Bronchial epithelial cell (primary cell): ENCODE results near the gene NBEA. TPM values are rescaled to one million over a fixed set of nuclear protein-coding genes. Genes with fewer than 3 reads are reported as not detected.
"Not testable (repeated sequence)": the region's sequence is repeated elsewhere in the genome, so short reads cannot be mapped to it uniquely, and the experiment has no call there.

Source experiments
- DNase-seq: peaks from one replicate; pipeline ENCODE4 v3.0.0-alpha.2; 2010; ENCODE audit warnings: low read depth
- FAIRE-seq: peaks from 2 replicates; lab custom pipeline; 2011; peaks lifted over from hg19 to GRCh38; lab: Jason Lieb, UNC
- H3K27me3 ChIP-seq: 2 replicates; pipeline ENCODE4 v1.5.1; 2011; ENCODE audit warnings: low read length; ENCODE audit not compliant: control insufficient read depth, insufficient read depth
- H3K36me3 ChIP-seq: 2 replicates; pipeline ENCODE4 v1.5.1; 2011; ENCODE audit warnings: low read length; ENCODE audit not compliant: control insufficient read depth, insufficient read depth
- H3K4me3 ChIP-seq: 2 replicates; pipeline ENCODE4 v1.5.1; 2011; ENCODE audit warnings: mild to moderate bottlenecking, low read depth, low read length, control low read depth
- CTCF ChIP-seq: IDR thresholded peaks from 2 replicates; pipeline ENCODE4 v1.5.1; 2011; ENCODE audit warnings: mild to moderate bottlenecking, moderate library complexity, low read length, control low read depth, inconsistent platforms; ENCODE audit not compliant: insufficient read depth, severe bottlenecking
- total RNA-seq: library from RNA; depleted of rRNA; stranded (reverse); fragments of >200 nt; gene quantifications from 2 replicates; pipeline ENCODE4 v1.2.1, GENCODE V29; 2014

Gene NBEA
- total RNA-seq, 1 donor from 2014 or later, result 0.53 TPM

GRCh38 chr13:35107535-35107934 lies 165.5 kb downstream of the NBEA start:
- no peak for FAIRE-seq

GRCh38 chr13:35113612-35114011 lies 171.5 kb downstream of the NBEA start:
- H3K27me3 ChIP-seq, H3K4me3 ChIP-seq, DNase-seq, H3K36me3 ChIP-seq, FAIRE-seq: not testable (repeated sequence)

More at GRCh38 chr13:35107535-35107934, 165.5 kb downstream of the NBEA start:
- Histone ChIP-seq H3K27me3 (no peaks in the 10 kb centered on the region), H3K4me3 (no peak overlapping the region), H3K36me3 (no peaks in the 10 kb centered on the region)
- no peak for TF ChIP-seq CTCF
- DNase-seq, result peak; percentile 54

- FAIRE-seq (no peak), DNase-seq (no peak)
- Histone ChIP-seq H3K27me3 (no peaks in the 10 kb centered on the region), H3K36me3 (no peaks in the 10 kb centered on the region), H3K4me3 (no peak overlapping the region)
- TF ChIP-seq CTCF, result no peak
Measured at GRCh38 chr13:35127466-35127865, 185.4 kb downstream of the NBEA start.

- FAIRE-seq, result no peak
- no peak for TF ChIP-seq CTCF
- DNase-seq, result no peak
Measured at GRCh38 chr13:35129500-35129899, 187.4 kb downstream of the NBEA start.

GRCh38 chr13:35131471-35131870 lies 189.4 kb downstream of the NBEA start:
- no peaks in the 10 kb centered on the region for H3K36me3 ChIP-seq
- no peaks in the 10 kb centered on the region for H3K27me3 ChIP-seq
- no peak for TF ChIP-seq CTCF
- DNase-seq (no peak), FAIRE-seq (no peak)
- no peak overlapping the region for H3K4me3 ChIP-seq

More at GRCh38 chr13:35129500-35129899, 187.4 kb downstream of the NBEA start:
- no peaks in the 10 kb centered on the region for H3K36me3 ChIP-seq
- H3K4me3 ChIP-seq, result no peak overlapping the region
- H3K27me3 ChIP-seq, result no peaks in the 10 kb centered on the region

GRCh38 chr13:35136585-35136984 lies 194.5 kb downstream of the NBEA start:
- FAIRE-seq (no peak), DNase-seq (no peak)
- TF ChIP-seq CTCF, result no peak
- Histone ChIP-seq H3K4me3 (no peak overlapping the region), H3K27me3 (no peaks in the 10 kb centered on the region), H3K36me3 (no peaks in the 10 kb centered on the region)
